Endothelial cell of umbilical vein (primary cell): ENCODE measurements around the gene THAP4. TPM values are rescaled to one million over a fixed set of nuclear protein-coding genes. Genes with fewer than 3 reads are reported as not detected.

Experiments used
- BruUV-seq: library from RNA; stranded (reverse); fragments of 400-500 nt; replicated peaks from 2 replicates; lab custom pipeline; 2021; lab: Mats Ljungman, UMichigan
- CTCF ChIA-PET: fragments of 300-600, 350-600 bp; sonication (Branson Sonifier 250); formaldehyde crosslinking; loops from one replicate; lab custom pipeline; 2021; ENCODE audit warnings: antibody characterized with exemption, inconsistent platforms; lab: Charles Lee
- POLR2A ChIA-PET: fragments of 300-600, 350-600 bp; sonication (Branson Sonifier 250); formaldehyde crosslinking; loops from one replicate; lab custom pipeline; 2021; ENCODE audit warnings: antibody characterized with exemption, inconsistent platforms; lab: Charles Lee
- DNase-seq: peaks from one replicate; pipeline ENCODE4 v3.0.0-alpha.2; 2011; ENCODE audit warnings: low read depth, low spot score
- FAIRE-seq: peaks from 2 replicates; lab custom pipeline; 2011; peaks lifted over from hg19 to GRCh38; lab: Jason Lieb, UNC
- H2AFZ ChIP-seq: 2 replicates; pipeline ENCODE4 v1.6.0; 2012; ENCODE audit warnings: low read depth, low read length, control low read depth, inconsistent platforms
- H3K27ac ChIP-seq: 2 replicates; pipeline ENCODE4 v1.5.1; 2011; ENCODE audit warnings: low read depth, mild to moderate bottlenecking, control low read depth, low read length, moderate library complexity; ENCODE audit not compliant: insufficient read depth
- H3K27me3 ChIP-seq, 2 experiments: 2 replicates each; pipeline versions ENCODE4 v1.6.0 to v1.6.1; 2011; ENCODE audit warnings: low read length in 2 of 2, mixed read lengths in 1 of 2; ENCODE audit not compliant: control insufficient read depth in 2 of 2, insufficient read depth in 2 of 2
- H3K36me3 ChIP-seq, 2 experiments: 2 replicates in 1 of 2; 3 replicates in 1 of 2; pipeline ENCODE4 v1.5.1; 2011; ENCODE audit warnings: low read length in 2 of 2, mild to moderate bottlenecking in 1 of 2, moderate library complexity in 1 of 2; ENCODE audit not compliant: control insufficient read depth in 2 of 2, insufficient read depth in 2 of 2; ENCODE audit errors: extremely low read depth in 1 of 2
- H3K4me1 ChIP-seq: 3 replicates; pipeline ENCODE4 v1.5.1; 2011; ENCODE audit warnings: mild to moderate bottlenecking, low read length; ENCODE audit not compliant: control insufficient read depth, insufficient read depth; ENCODE audit errors: extremely low read depth
- H3K4me2 ChIP-seq: 2 replicates; pipeline ENCODE4 v1.6.1; 2011; ENCODE audit warnings: low read length, control low read depth, mixed read lengths; ENCODE audit not compliant: insufficient read depth
- H3K4me3 ChIP-seq, 3 experiments: fragments of 200-600 bp in 1 of 3; sonication (generic), shearing (Covaris generic) in 1 of 3; replicated peaks in 1 of 3; 2 replicates each; pipeline ENCODE4 v1.5.1; 2011 to 2016; ENCODE audit warnings: control low read depth in 3 of 3, low read length in 3 of 3, mild to moderate bottlenecking in 2 of 3, inconsistent platforms in 1 of 3, low read depth in 1 of 3, moderate library complexity in 1 of 3; ENCODE audit not compliant: insufficient read depth in 1 of 3
- H3K79me2 ChIP-seq: 2 replicates; pipeline ENCODE4 v1.6.0; 2012; ENCODE audit warnings: low read length, inconsistent platforms; ENCODE audit not compliant: control insufficient read depth, insufficient read depth
- H3K9ac ChIP-seq: replicated peaks from 2 replicates; pipeline ENCODE3; 2011; ENCODE audit warnings: low read length, control low read depth; ENCODE audit not compliant: insufficient read depth; ENCODE audit errors: extremely low read depth
- H3K9me1 ChIP-seq: replicated peaks from 3 replicates; pipeline ENCODE4 v1.6.0; 2011; ENCODE audit warnings: mild to moderate bottlenecking, low read length; ENCODE audit not compliant: control insufficient read depth, insufficient read depth; ENCODE audit errors: extremely low read depth
- H3K9me3 ChIP-seq: replicated peaks from 2 replicates; pipeline ENCODE4 v1.5.1; 2012; ENCODE audit warnings: low read length, inconsistent platforms; ENCODE audit not compliant: control insufficient read depth, insufficient read depth
- H4K20me1 ChIP-seq: replicated peaks from 2 replicates; pipeline ENCODE3; 2011; ENCODE audit warnings: mild to moderate bottlenecking, low read length; ENCODE audit not compliant: control insufficient read depth, insufficient read depth; ENCODE audit errors: extremely low read depth
- EZH2 ChIP-seq: IDR thresholded peaks from 2 replicates; pipeline ENCODE4 v1.6.1; 2012; ENCODE audit warnings: borderline replicate concordance, low read depth, mild to moderate bottlenecking, moderate library complexity, low read length, inconsistent platforms; ENCODE audit not compliant: severe bottlenecking
- FOS ChIP-seq: IDR thresholded peaks from 2 replicates; pipeline ENCODE4 v1.6.1; 2011; ENCODE audit warnings: mild to moderate bottlenecking, low read length, moderate library complexity, borderline replicate concordance; ENCODE audit not compliant: insufficient read depth
- GATA2 ChIP-seq: IDR thresholded peaks from 2 replicates; pipeline ENCODE4 v1.7.0; 2011; ENCODE audit warnings: low read depth, mild to moderate bottlenecking, moderate library complexity, mixed read lengths, low read length; ENCODE audit not compliant: insufficient read length, insufficient read depth
- JUN ChIP-seq: IDR thresholded peaks from 2 replicates; pipeline ENCODE4 v1.6.1; 2011; ENCODE audit warnings: borderline replicate concordance, low read depth; ENCODE audit not compliant: insufficient read length, insufficient read depth
- MYC ChIP-seq: IDR thresholded peaks from one replicate; pipeline ENCODE4 v1.6.1; 2011; ENCODE audit warnings: mild to moderate bottlenecking, low read depth, low read length
- POLR2A ChIP-seq: IDR thresholded peaks from 2 replicates; pipeline ENCODE4 v1.6.1; 2012; ENCODE audit warnings: low read depth, mild to moderate bottlenecking, control low read depth, low read length
- POLR2AphosphoS5 ChIP-seq: IDR thresholded peaks from 2 replicates; pipeline ENCODE4 v1.6.1; 2012; ENCODE audit warnings: low read depth, mild to moderate bottlenecking, control low read depth, low read length, moderate library complexity; ENCODE audit not compliant: insufficient read depth
- dilution Hi-C: fragments of 300-500 bp; cut with MboI; formaldehyde crosslinking; loops from one replicate; pipeline ENCODE4 v1.15.0; 2019; ENCODE audit warnings: low sequenced_read_pairs; ENCODE audit not compliant: extremely low pct_ligation_motif_present
- intact Hi-C: fragments of 100-400 bp; cut with micrococcal nuclease; formaldehyde crosslinking; loops from one replicate; pipeline ENCODE4 v1.10.0; 2022
- polyA plus RNA-seq, 4 experiments: library from polyadenylated mRNA; depleted of rRNA in 3 of 4; stranded (reverse) in 3 of 4; unstranded in 1 of 4; fragments of >200 nt; gene quantifications; 2 replicates each; pipeline versions ENCODE4 v1.2.1 to v1.2.3, GENCODE V29; 2011 to 2012; ENCODE audit warnings: missing spikeins in 1 of 4
- total RNA-seq: library from RNA; stranded (reverse); gene quantifications from 2 replicates; pipeline ENCODE4 v1.2.3, GENCODE V29; 2021
- TF ChIP-seq, protein P1 (sequence below): IDR thresholded peaks from 2 replicates; pipeline ENCODE4 v1.6.1; 2011; ENCODE audit not compliant: insufficient read depth, insufficient read length
- TF ChIP-seq, protein P2 (sequence below), 2 donors: IDR thresholded peaks; 1 replicate in 1 of 2; 2 replicates in 1 of 2; pipeline ENCODE4 v1.5.1; 2011; ENCODE audit warnings: low read length in 2 of 2, mild to moderate bottlenecking in 2 of 2, moderate library complexity in 2 of 2, control low read depth in 1 of 2, inconsistent platforms in 1 of 2, low read depth in 1 of 2; ENCODE audit not compliant: insufficient read depth in 1 of 2; ENCODE audit errors: extremely low read depth in 1 of 2

The THAP4 gene
- total and polyA plus RNA-seq, 2 donors (not counting 3 experiments of a cell fraction or from before 2014, with no cell fraction given): 45.4 to 47.4 TPM

- Histone ChIP-seq H3K4me1 (peaks cover 8% of the 10 kb centered on the region), H2AFZ (no peak overlapping the region), H3K9ac (no peak overlapping the region), H3K9me3 (no peaks in the 10 kb centered on the region), H3K4me3 (no peak overlapping the region), H4K20me1 (no peaks in the 10 kb centered on the region), H3K36me3 (peaks cover 5 to 18% of the 10 kb centered on the region in 2 experiments), H3K9me1 (no peaks in the 10 kb centered on the region), H3K27ac (no peak overlapping the region), H3K4me2 (no peak overlapping the region), H3K27me3 (no peaks in the 10 kb centered on the region), H3K79me2 (no peaks in the 10 kb centered on the region)
- POLR2A ChIA-PET: interaction anchor here (0.6 kb wide), 1 partner anchor 46 kb away, joined by 3 read pairs; no protein-coding TSS in a partner anchor
- DNase-seq: no peak
- CTCF ChIA-PET: no interaction called here
- no peak for FAIRE-seq
- BruUV-seq: no TSS peak
- intact Hi-C loops (no loop called here), dilution Hi-C loops (no loop called here)
- TF ChIP-seq FOS (no peak), POLR2AphosphoS5 (no peak), POLR2A (no peak), JUN (no peak), MYC (no peak), GATA2 (no peak), EZH2 (no peak)
- TF ChIP-seq, protein P1, sequence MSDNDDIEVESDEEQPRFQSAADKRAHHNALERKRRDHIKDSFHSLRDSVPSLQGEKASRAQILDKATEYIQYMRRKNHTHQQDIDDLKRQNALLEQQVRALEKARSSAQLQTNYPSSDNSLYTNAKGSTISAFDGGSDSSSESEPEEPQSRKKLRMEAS: no peak
- TF ChIP-seq, protein P2, sequence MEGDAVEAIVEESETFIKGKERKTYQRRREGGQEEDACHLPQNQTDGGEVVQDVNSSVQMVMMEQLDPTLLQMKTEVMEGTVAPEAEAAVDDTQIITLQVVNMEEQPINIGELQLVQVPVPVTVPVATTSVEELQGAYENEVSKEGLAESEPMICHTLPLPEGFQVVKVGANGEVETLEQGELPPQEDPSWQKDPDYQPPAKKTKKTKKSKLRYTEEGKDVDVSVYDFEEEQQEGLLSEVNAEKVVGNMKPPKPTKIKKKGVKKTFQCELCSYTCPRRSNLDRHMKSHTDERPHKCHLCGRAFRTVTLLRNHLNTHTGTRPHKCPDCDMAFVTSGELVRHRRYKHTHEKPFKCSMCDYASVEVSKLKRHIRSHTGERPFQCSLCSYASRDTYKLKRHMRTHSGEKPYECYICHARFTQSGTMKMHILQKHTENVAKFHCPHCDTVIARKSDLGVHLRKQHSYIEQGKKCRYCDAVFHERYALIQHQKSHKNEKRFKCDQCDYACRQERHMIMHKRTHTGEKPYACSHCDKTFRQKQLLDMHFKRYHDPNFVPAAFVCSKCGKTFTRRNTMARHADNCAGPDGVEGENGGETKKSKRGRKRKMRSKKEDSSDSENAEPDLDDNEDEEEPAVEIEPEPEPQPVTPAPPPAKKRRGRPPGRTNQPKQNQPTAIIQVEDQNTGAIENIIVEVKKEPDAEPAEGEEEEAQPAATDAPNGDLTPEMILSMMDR (IDR thresholded peaks at IDR 0.05; ENCODE audit: extremely low read depth in 1 of 2, insufficient read depth in 1 of 2, low read depth in 1 of 2, low read length in 2 of 2): no peak
Measured at GRCh38 chr2:241603686-241604085, 33.3 kb downstream of the THAP4 start.
